ENCODE data around the gene SSNA1.
A peak's percentile ranks its signal among the peaks of the same experiment; 100 is the strongest.

SSNA1 gene

GRCh38 chr9:137215196-137215986 is 26.9 kb downstream of the SSNA1 start:
- H3K4me3 Mint-ChIP-seq: no peak overlapping the region
- H3K27ac Mint-ChIP-seq: no peak overlapping the region
- no peaks in the 10 kb centered on the region for H3K27me3 Mint-ChIP-seq
- H3K9me3 Mint-ChIP-seq: no peaks in the 10 kb centered on the region
- H3K4me1 Mint-ChIP-seq: no peaks in the 10 kb centered on the region
- peaks cover 1% of the 10 kb centered on the region for H3K36me3 Mint-ChIP-seq

- Mint-ChIP-seq H3K9me3 (no peaks in the 10 kb centered on the region), H3K36me3 (no peaks in the 10 kb centered on the region), H3K27me3 (no peaks in the 10 kb centered on the region), H3K4me1 (no peaks in the 10 kb centered on the region), H3K27ac (no peak overlapping the region), H3K4me3 (no peak overlapping the region)
These were observed 27.9 kb downstream of the SSNA1 start for GRCh38 chr9:137216188-137216965.

GRCh38 chr9:137217276-137218211 is 29.1 kb downstream of the SSNA1 start:
- H3K36me3 Mint-ChIP-seq: no peaks in the 10 kb centered on the region
- H3K27me3 Mint-ChIP-seq: no peaks in the 10 kb centered on the region
- no peaks in the 10 kb centered on the region for H3K4me1 Mint-ChIP-seq
- no peak overlapping the region for H3K27ac Mint-ChIP-seq
- no peaks in the 10 kb centered on the region for H3K9me3 Mint-ChIP-seq
- H3K4me3 Mint-ChIP-seq: no peak overlapping the region

GRCh38 chr9:137218212-137218753 is 29.8 kb downstream of the SSNA1 start:
- H3K27ac Mint-ChIP-seq: no peak overlapping the region
- no peaks in the 10 kb centered on the region for H3K36me3 Mint-ChIP-seq
- no peaks in the 10 kb centered on the region for H3K27me3 Mint-ChIP-seq
- H3K9me3 Mint-ChIP-seq: no peaks in the 10 kb centered on the region
- peaks cover 3% of the 10 kb centered on the region for H3K4me1 Mint-ChIP-seq
- no peak overlapping the region for H3K4me3 Mint-ChIP-seq

- Mint-ChIP-seq H3K4me1 (peaks cover 3% of the 10 kb centered on the region), H3K4me3 (no peak overlapping the region), H3K27ac (no peak overlapping the region), H3K9me3 (no peaks in the 10 kb centered on the region), H3K27me3 (no peaks in the 10 kb centered on the region), H3K36me3 (no peaks in the 10 kb centered on the region)
These were observed 30.3 kb downstream of the SSNA1 start for GRCh38 chr9:137218754-137219271.

GRCh38 chr9:137219757-137220316 is 31.4 kb downstream of the SSNA1 start:
- H3K27me3 Mint-ChIP-seq: no peaks in the 10 kb centered on the region
- H3K36me3 Mint-ChIP-seq: no peaks in the 10 kb centered on the region
- H3K4me1 Mint-ChIP-seq: peaks cover 3% of the 10 kb centered on the region
- no peak overlapping the region for H3K4me3 Mint-ChIP-seq
- H3K27ac Mint-ChIP-seq: no peak overlapping the region
- no peaks in the 10 kb centered on the region for H3K9me3 Mint-ChIP-seq

- H3K4me3 Mint-ChIP-seq: no peak overlapping the region
- no peaks in the 10 kb centered on the region for H3K9me3 Mint-ChIP-seq
- H3K27ac Mint-ChIP-seq: peak overlapping the region; percentile 72
- H3K36me3 Mint-ChIP-seq: no peaks in the 10 kb centered on the region
- no peaks in the 10 kb centered on the region for H3K27me3 Mint-ChIP-seq
- peaks cover 3% of the 10 kb centered on the region for H3K4me1 Mint-ChIP-seq
These were observed 32.0 kb downstream of the SSNA1 start for GRCh38 chr9:137220317-137221094.

GRCh38 chr9:137221095-137221505 is 32.6 kb downstream of the SSNA1 start:
- Mint-ChIP-seq H3K36me3 (no peaks in the 10 kb centered on the region), H3K4me1 (peaks cover 3% of the 10 kb centered on the region), H3K27me3 (no peaks in the 10 kb centered on the region), H3K27ac (no peak overlapping the region), H3K4me3 (no peak overlapping the region), H3K9me3 (no peaks in the 10 kb centered on the region)

GRCh38 chr9:137221506-137222111 is 33.1 kb downstream of the SSNA1 start:
- Mint-ChIP-seq H3K4me3 (no peak overlapping the region), H3K36me3 (no peaks in the 10 kb centered on the region), H3K27me3 (no peaks in the 10 kb centered on the region), H3K9me3 (no peaks in the 10 kb centered on the region), H3K4me1 (peaks cover 3% of the 10 kb centered on the region), H3K27ac (no peak overlapping the region)

- peak within 1 kb of the TSS; percentile 27 for H3K27ac Mint-ChIP-seq
- H3K9me3 Mint-ChIP-seq: no peaks in the 10 kb centered on the region
- H3K27me3 Mint-ChIP-seq: no peaks in the 10 kb centered on the region
- H3K36me3 Mint-ChIP-seq: no peaks in the 10 kb centered on the region
- H3K4me3 Mint-ChIP-seq: peak within 1 kb of the TSS; percentile 82
- peaks cover 4% of the 10 kb centered on the region for H3K4me1 Mint-ChIP-seq
These were observed 34.0 kb downstream of the SSNA1 start, which contains the start of gene RNF208 for GRCh38 chr9:137222190-137223077. TSS of gene RNF208 (minus strand) at chr9:137222240. CDS start at chr9:137221212, 1,028 bp downstream.

- Mint-ChIP-seq H3K4me3 (peak overlapping the region; percentile 82), H3K9me3 (no peaks in the 10 kb centered on the region), H3K4me1 (peaks cover 8% of the 10 kb centered on the region), H3K36me3 (no peaks in the 10 kb centered on the region), H3K27ac (peak overlapping the region; percentile 65), H3K27me3 (peaks cover 2% of the 10 kb centered on the region)
These were observed 34.8 kb downstream of the SSNA1 start for GRCh38 chr9:137223078-137223970.

Data from activated naive CD4-positive, alpha-beta T cell treated with anti-CD3 and anti-CD28 coated beads, Interleukin-2, amount 50 U/mL, for 24 hours (primary cell).